Brain microvascular endothelial cell (primary cell): ENCODE data around the gene GRID2.

Source experiments
- DNase-seq: peaks from one replicate; pipeline ENCODE4 v3.0.0-alpha.2; 2020
- H3K27ac ChIP-seq: fragments of 250-450 bp; sonication (Bioruptor Pico); 2 replicates; pipeline ENCODE4 v1.5.1; 2020; ENCODE audit warnings: mild to moderate bottlenecking, moderate library complexity
- H3K27me3 ChIP-seq: fragments of 250-450 bp; sonication (Bioruptor Pico); replicated peaks from 2 replicates; pipeline ENCODE4 v1.5.1; 2020; ENCODE audit warnings: mild to moderate bottlenecking
- H3K36me3 ChIP-seq: fragments of 250-450 bp; sonication (Bioruptor Pico); replicated peaks from 2 replicates; pipeline ENCODE4 v1.5.1; 2020; ENCODE audit warnings: mild to moderate bottlenecking
- H3K4me3 ChIP-seq: 2 replicates; pipeline ENCODE4 v1.5.1; 2011; ENCODE audit warnings: low read depth, mild to moderate bottlenecking, control low read depth, low read length, moderate library complexity
- in situ Hi-C: cut with HindIII; loops from 2 replicates; pipeline ENCODE4 v1.10.0; 2017; ENCODE audit warnings: low sequenced_read_pairs, low pct_ligation_motif_present
- TF ChIP-seq, protein P1 (sequence below): IDR thresholded peaks from 2 replicates; pipeline ENCODE4 v1.5.1; 2011; ENCODE audit warnings: low read depth, mild to moderate bottlenecking, moderate library complexity, low read length, control low read depth, inconsistent platforms; ENCODE audit errors: missing control alignments

The GRID2 gene

DNA sequence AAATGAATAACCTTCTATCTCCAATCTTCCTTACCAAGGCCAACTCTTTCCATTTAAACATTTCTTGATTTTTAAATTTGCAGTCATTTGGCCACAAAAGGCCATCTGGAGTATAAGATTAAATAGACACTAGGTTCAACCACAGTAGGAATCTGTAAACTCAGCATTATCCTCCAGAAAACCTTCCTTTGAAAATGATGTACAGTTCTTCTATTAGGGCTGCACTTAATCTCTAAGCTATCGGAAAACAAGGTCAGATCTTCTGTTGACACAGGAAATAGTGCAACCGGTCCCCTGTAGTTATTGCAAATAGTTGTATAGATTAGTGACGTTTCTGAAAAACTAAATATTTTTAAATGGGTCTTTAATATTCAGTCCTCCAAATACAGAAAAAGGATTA, 1165.8 kb downstream of the GRID2 start:
- H3K27me3 ChIP-seq = no peaks in the 10 kb centered on the region
- no peak overlapping the region for H3K4me3 ChIP-seq
- DNase-seq = no peak
- in situ Hi-C loops = no loop called here
- no peaks in the 10 kb centered on the region for H3K36me3 ChIP-seq
- TF ChIP-seq, protein P1, sequence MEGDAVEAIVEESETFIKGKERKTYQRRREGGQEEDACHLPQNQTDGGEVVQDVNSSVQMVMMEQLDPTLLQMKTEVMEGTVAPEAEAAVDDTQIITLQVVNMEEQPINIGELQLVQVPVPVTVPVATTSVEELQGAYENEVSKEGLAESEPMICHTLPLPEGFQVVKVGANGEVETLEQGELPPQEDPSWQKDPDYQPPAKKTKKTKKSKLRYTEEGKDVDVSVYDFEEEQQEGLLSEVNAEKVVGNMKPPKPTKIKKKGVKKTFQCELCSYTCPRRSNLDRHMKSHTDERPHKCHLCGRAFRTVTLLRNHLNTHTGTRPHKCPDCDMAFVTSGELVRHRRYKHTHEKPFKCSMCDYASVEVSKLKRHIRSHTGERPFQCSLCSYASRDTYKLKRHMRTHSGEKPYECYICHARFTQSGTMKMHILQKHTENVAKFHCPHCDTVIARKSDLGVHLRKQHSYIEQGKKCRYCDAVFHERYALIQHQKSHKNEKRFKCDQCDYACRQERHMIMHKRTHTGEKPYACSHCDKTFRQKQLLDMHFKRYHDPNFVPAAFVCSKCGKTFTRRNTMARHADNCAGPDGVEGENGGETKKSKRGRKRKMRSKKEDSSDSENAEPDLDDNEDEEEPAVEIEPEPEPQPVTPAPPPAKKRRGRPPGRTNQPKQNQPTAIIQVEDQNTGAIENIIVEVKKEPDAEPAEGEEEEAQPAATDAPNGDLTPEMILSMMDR = no peak
- H3K27ac ChIP-seq = no peak overlapping the region

DNA sequence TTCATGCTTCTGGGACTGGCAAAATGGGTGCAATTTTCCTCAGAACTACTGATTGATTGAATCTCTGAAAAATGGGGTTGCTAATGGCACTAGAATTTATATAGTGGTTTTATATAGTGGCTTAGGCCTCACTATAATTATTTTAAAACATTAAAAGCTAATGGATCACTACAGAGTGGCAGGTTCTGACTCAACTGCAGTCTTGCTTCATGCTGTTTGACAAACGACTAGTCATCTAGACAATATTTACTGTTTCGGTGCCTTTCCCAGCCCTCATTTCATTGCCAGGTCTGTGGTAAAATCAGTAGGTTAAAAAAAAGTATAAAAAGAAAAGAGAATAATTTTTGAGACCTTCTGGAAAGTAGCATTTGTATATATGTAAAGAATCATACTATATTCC, 1172.0 kb downstream of the GRID2 start:
- TF ChIP-seq, protein P1 = no peak
- no peak for DNase-seq

DNA sequence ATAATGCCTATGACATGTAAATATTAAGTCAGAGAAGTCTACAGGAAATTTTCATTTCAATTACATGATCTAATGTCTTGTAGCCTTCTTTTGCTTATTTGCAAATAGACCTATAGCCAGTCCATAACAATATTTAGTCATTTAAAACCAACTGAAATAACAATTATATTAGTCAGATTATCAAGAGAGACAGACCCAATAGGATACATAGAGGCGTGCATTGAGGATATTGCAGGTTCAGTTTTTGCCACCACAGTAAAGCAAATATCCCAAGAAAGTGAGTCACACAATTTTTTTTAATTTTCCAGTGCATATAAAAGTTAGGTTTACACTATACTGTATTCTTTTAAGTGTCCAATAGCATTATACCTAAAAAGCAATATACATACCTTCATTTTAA, 1175.0 kb downstream of the GRID2 start:
- H3K4me3 ChIP-seq = no peak overlapping the region
- no peak for DNase-seq
- in situ Hi-C loops = no loop called here
- H3K27me3 ChIP-seq = no peaks in the 10 kb centered on the region
- no peaks in the 10 kb centered on the region for H3K36me3 ChIP-seq
- TF ChIP-seq, protein P1 = no peak
- H3K27ac ChIP-seq = no peak overlapping the region

More for the DNA sequence above, 1172.0 kb downstream of the GRID2 start:
- Histone ChIP-seq H3K4me3 (no peak overlapping the region), H3K27ac (no peak overlapping the region), H3K36me3 (no peaks in the 10 kb centered on the region), H3K27me3 (no peaks in the 10 kb centered on the region)
- in situ Hi-C loops = no loop called here

DNA sequence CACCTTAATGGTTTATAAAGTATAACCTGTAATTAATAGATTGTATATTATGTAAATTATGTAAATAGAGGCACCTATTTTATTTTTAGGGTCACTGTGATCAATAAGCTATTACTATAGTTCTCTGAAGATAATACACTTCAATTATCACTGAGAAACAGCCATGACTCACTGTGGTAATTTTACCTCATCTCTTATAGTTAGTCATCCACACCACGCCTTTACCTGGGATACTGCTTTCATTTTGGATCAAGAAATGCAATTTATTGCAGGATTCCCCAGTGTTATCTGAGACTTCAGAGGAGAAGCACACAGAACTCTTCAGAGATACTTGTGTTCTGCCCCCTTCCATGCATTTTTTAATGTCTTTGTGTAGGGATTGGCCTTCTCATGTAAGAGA, 1176.7 kb downstream of the GRID2 start:
- no peak overlapping the region for H3K27ac ChIP-seq
- TF ChIP-seq, protein P1 = no peak
- no peak for DNase-seq
- no peaks in the 10 kb centered on the region for H3K36me3 ChIP-seq
- in situ Hi-C loops = no loop called here
- no peaks in the 10 kb centered on the region for H3K27me3 ChIP-seq
- no peak overlapping the region for H3K4me3 ChIP-seq

DNA sequence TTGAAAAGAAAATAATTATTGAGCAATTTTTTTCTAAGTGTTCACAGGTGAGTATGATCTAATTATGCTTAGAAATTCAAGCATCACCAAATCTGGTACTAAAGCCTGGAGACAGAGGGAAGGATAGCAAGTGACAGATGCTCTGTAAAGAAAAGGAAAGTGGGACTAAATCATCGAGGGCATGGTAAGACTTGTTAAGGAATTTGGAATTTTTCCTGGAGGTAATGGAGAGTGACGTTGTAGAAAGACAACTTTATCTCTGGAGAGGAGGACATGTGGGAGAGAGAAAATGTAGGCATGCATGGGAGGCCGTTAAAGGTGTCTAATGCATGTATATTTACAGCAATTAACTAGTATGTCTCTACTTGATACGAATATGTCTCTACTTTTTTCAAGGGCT, 1191.6 kb downstream of the GRID2 start:
- TF ChIP-seq, protein P1 = no peak
- H3K36me3 ChIP-seq = no peaks in the 10 kb centered on the region
- no peaks in the 10 kb centered on the region for H3K27me3 ChIP-seq
- no peak overlapping the region for H3K4me3 ChIP-seq
- H3K27ac ChIP-seq = no peak overlapping the region
- in situ Hi-C loops = no loop called here
- no peak for DNase-seq

DNA sequence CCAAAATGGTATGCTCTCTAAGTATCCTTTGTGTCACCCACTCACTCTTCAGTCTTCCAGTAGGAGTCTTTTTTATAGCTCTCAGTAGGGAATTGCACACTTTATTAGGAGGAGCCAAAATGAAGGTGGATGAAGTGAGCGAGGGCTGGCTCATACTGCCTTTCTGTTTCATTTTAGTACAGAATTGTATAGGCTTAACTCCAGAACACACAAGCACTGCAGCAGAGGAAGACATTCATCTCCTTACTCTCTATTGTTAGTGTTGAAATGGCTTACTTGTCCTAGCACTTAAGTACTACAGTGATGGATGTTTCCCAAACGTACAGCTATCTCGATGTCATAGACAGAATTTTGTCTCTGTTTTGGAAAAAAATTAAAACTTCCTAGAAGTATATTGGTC, 1197.5 kb downstream of the GRID2 start:
- no peaks in the 10 kb centered on the region for H3K27me3 ChIP-seq
- no peak overlapping the region for H3K27ac ChIP-seq
- DNase-seq = no peak
- no peaks in the 10 kb centered on the region for H3K36me3 ChIP-seq
- no peak overlapping the region for H3K4me3 ChIP-seq
- in situ Hi-C loops = no loop called here
- TF ChIP-seq, protein P1 = no peak
